Fibroblast of lung (primary cell): ENCODE measurements around the gene PRR15. TPM values are rescaled to one million over a fixed set of nuclear protein-coding genes. Genes with fewer than 3 reads are reported as not detected.
A peak's percentile ranks its signal among the peaks of the same experiment; 100 is the strongest.

ENCODE experiments used
- DNase-seq, 2 donors: peaks; one replicate each; pipeline versions ENCODE4 v3.0.0 to v3.0.0-alpha.2; 2010; ENCODE audit warnings: low read depth in 2 of 2
- H2AFZ ChIP-seq: 2 replicates; pipeline ENCODE4 v1.5.1; 2012; ENCODE audit warnings: low read length, control low read depth, inconsistent platforms
- H3K27ac ChIP-seq: 2 replicates; pipeline ENCODE4 v1.5.1; 2011; ENCODE audit warnings: low read length, control low read depth; ENCODE audit not compliant: insufficient read depth
- H3K27me3 ChIP-seq: 2 replicates; pipeline ENCODE4 v1.5.1; 2011; ENCODE audit warnings: mild to moderate bottlenecking, low read length; ENCODE audit not compliant: control insufficient read depth, insufficient read depth
- H3K36me3 ChIP-seq: 2 replicates; pipeline ENCODE4 v1.5.1; 2011; ENCODE audit warnings: low read length; ENCODE audit not compliant: control insufficient read depth, insufficient read depth
- H3K4me1 ChIP-seq: 2 replicates; pipeline ENCODE4 v1.5.1; 2011; ENCODE audit warnings: low read length; ENCODE audit not compliant: control insufficient read depth, insufficient read depth; ENCODE audit errors: extremely low read depth
- H3K4me2 ChIP-seq: 2 replicates; pipeline ENCODE4 v1.5.1; 2011; ENCODE audit warnings: low read length, control low read depth; ENCODE audit not compliant: insufficient read depth; ENCODE audit errors: extremely low read depth
- H3K4me3 ChIP-seq, 4 experiments: fragments of 200-600 bp in 1 of 4; sonication (generic) in 1 of 4; replicated peaks in 1 of 4; 2 replicates each; pipeline ENCODE4 v1.5.1; 2011 to 2016; ENCODE audit warnings: low read length in 4 of 4, low read depth in 3 of 4, mild to moderate bottlenecking in 3 of 4, control low read depth in 2 of 4, inconsistent platforms in 1 of 4, mixed read lengths in 1 of 4; ENCODE audit not compliant: insufficient read depth in 1 of 4; ENCODE audit errors: control extremely low read depth in 1 of 4
- H3K79me2 ChIP-seq: 2 replicates; pipeline ENCODE4 v1.5.1; 2012; ENCODE audit warnings: mild to moderate bottlenecking, low read length, inconsistent platforms; ENCODE audit not compliant: control insufficient read depth, insufficient read depth
- H3K9ac ChIP-seq: 2 replicates; pipeline ENCODE4 v1.5.1; 2011; ENCODE audit warnings: mild to moderate bottlenecking, low read length, control low read depth; ENCODE audit not compliant: insufficient read depth
- H3K9me3 ChIP-seq: 2 replicates; pipeline ENCODE4 v1.5.1; 2012; ENCODE audit warnings: low read depth, low read length; ENCODE audit not compliant: control insufficient read depth, insufficient read depth
- H4K20me1 ChIP-seq: 2 replicates; pipeline ENCODE4 v1.5.1; 2011; ENCODE audit warnings: low read length; ENCODE audit not compliant: control insufficient read depth, insufficient read depth; ENCODE audit errors: extremely low read depth
- EZH2 ChIP-seq: IDR thresholded peaks from 2 replicates; pipeline ENCODE4 v1.5.1; 2012; ENCODE audit warnings: low read length, control low read depth, mild to moderate bottlenecking; ENCODE audit errors: missing control alignments
- polyA plus RNA-seq, 2 donors: library from polyadenylated mRNA; depleted of rRNA in 1 of 2; stranded (reverse) in 1 of 2; unstranded in 1 of 2; fragments of >200 nt; gene quantifications; 2 replicates each; pipeline ENCODE4 v1.2.1, GENCODE V29; 2011 to 2012; ENCODE audit warnings: missing spikeins in 1 of 2
- total RNA-seq: library from RNA; depleted of rRNA; stranded (reverse); fragments of >200 nt; gene quantifications from 2 replicates; pipeline ENCODE4 v1.2.1, GENCODE V29; 2014
- TF ChIP-seq, protein P1 (sequence below), 2 donors: IDR thresholded peaks in 1 of 2; conservative IDR thresholded peaks in 1 of 2; 1 replicate in 1 of 2; 2 replicates in 1 of 2; pipeline ENCODE4 v1.5.1; 2011 to 2012; ENCODE audit warnings: low read length in 2 of 2, control low read depth in 1 of 2, inconsistent platforms in 1 of 2, low read depth in 1 of 2, mild to moderate bottlenecking in 1 of 2

PRR15 gene
- total and polyA plus RNA-seq, 2 donors (not counting 1 experiment from before 2014, with no cell fraction given) = not detected

GRCh38 chr7:29611941-29612544 lies 48.4 kb downstream of the PRR15 start:
- Histone ChIP-seq H3K9ac (no peak overlapping the region), H3K9me3 (no peaks in the 10 kb centered on the region), H4K20me1 (no peaks in the 10 kb centered on the region), H3K4me1 (peaks cover 2% of the 10 kb centered on the region), H3K27me3 (no peaks in the 10 kb centered on the region), H3K36me3 (no peaks in the 10 kb centered on the region), H3K79me2 (no peaks in the 10 kb centered on the region), H2AFZ (no peak overlapping the region), H3K4me2 (no peak overlapping the region), H3K27ac (no peak overlapping the region), H3K4me3 (no peak overlapping the region)
- DNase-seq = no peak
- TF ChIP-seq EZH2 = no peak
- TF ChIP-seq, protein P1, sequence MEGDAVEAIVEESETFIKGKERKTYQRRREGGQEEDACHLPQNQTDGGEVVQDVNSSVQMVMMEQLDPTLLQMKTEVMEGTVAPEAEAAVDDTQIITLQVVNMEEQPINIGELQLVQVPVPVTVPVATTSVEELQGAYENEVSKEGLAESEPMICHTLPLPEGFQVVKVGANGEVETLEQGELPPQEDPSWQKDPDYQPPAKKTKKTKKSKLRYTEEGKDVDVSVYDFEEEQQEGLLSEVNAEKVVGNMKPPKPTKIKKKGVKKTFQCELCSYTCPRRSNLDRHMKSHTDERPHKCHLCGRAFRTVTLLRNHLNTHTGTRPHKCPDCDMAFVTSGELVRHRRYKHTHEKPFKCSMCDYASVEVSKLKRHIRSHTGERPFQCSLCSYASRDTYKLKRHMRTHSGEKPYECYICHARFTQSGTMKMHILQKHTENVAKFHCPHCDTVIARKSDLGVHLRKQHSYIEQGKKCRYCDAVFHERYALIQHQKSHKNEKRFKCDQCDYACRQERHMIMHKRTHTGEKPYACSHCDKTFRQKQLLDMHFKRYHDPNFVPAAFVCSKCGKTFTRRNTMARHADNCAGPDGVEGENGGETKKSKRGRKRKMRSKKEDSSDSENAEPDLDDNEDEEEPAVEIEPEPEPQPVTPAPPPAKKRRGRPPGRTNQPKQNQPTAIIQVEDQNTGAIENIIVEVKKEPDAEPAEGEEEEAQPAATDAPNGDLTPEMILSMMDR (conservative IDR thresholded peaks at IDR 0.05 in 1 of 2, IDR thresholded peaks at IDR 0.05 in 1 of 2; ENCODE audit: low read depth in 1 of 2, low read length in 2 of 2) = no peak

GRCh38 chr7:29612596-29612995 lies 49.0 kb downstream of the PRR15 start:
- Histone ChIP-seq H3K36me3 (no peaks in the 10 kb centered on the region), H3K9ac (no peak overlapping the region), H3K4me3 (no peak overlapping the region), H3K79me2 (no peaks in the 10 kb centered on the region), H3K4me2 (no peak overlapping the region), H4K20me1 (no peaks in the 10 kb centered on the region), H3K27me3 (no peaks in the 10 kb centered on the region), H2AFZ (no peak overlapping the region), H3K4me1 (peaks cover 2% of the 10 kb centered on the region), H3K9me3 (no peaks in the 10 kb centered on the region), H3K27ac (no peak overlapping the region)
- TF ChIP-seq, protein P1 (conservative IDR thresholded peaks at IDR 0.05 in 1 of 2, IDR thresholded peaks at IDR 0.05 in 1 of 2; ENCODE audit: low read depth in 1 of 2, low read length in 2 of 2) = no peak
- TF ChIP-seq EZH2 = no peak
- peak in 1 of 2 donors; percentile 75 for DNase-seq

- Histone ChIP-seq H3K27ac (no peak overlapping the region), H3K27me3 (no peaks in the 10 kb centered on the region), H3K36me3 (no peaks in the 10 kb centered on the region), H3K4me2 (no peak overlapping the region), H3K9me3 (no peaks in the 10 kb centered on the region), H2AFZ (no peak overlapping the region), H4K20me1 (no peaks in the 10 kb centered on the region), H3K9ac (no peak overlapping the region), H3K4me1 (peaks cover 2% of the 10 kb centered on the region), H3K79me2 (no peaks in the 10 kb centered on the region), H3K4me3 (no peak overlapping the region)
- DNase-seq = no peak
- TF ChIP-seq, protein P1 (conservative IDR thresholded peaks at IDR 0.05 in 1 of 2, IDR thresholded peaks at IDR 0.05 in 1 of 2; ENCODE audit: low read depth in 1 of 2, low read length in 2 of 2) = no peak
- TF ChIP-seq EZH2 = no peak
Observed at GRCh38 chr7:29613100-29613499, 49.5 kb downstream of the PRR15 start.
